AG09319 (cell line): Measurements from ENCODE around the gene EGR4.

ENCODE experiments used
- DNase-seq: peaks from one replicate; pipeline ENCODE4 v3.0.0-alpha.2; 2010; ENCODE audit warnings: low read depth; ENCODE audit errors: extremely low read depth
- TF ChIP-seq, protein P1 (sequence below): IDR thresholded peaks from 2 replicates; pipeline ENCODE4 v1.5.1; 2011; ENCODE audit warnings: low read depth, mild to moderate bottlenecking, inconsistent platforms, low read length, moderate library complexity

The EGR4 gene

DNA sequence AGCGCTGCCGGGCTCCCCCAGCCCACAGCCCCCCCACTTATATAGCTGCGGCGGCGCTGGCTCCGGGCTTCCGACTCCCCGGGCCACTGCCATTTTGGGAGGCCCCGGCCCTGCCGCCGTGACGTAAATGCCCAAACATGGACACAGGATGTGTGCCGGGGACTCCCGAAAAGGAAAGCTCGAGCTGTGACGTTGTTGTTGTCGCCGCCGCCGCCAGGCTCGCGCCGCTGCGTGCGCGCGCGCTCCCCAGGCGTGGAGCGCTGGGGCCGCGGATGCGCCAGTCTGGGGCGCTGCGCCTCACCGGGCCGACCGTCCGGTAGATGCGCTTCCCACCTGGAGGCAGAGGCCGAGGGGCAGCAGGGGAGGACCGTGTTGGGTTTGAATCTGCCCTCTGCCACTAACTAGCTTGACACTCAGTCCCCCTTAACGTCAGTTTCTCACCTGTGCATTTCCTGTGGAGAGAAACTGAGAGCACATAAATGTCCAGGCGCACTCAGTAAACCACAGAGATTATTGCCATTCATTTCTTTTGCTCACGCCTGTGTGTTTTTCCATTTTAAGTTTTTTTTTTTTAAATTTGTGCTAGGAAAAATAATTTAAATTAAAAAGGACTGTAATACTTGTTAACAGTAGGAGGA is at the start of gene EGR4:
TSS of gene EGR4 (minus strand) at position 15 of the 638 bp plus-strand sequence. CDS start 231 bp downstream, outside the sequence.
- DNase-seq, result no peak
- TF ChIP-seq, protein P1, sequence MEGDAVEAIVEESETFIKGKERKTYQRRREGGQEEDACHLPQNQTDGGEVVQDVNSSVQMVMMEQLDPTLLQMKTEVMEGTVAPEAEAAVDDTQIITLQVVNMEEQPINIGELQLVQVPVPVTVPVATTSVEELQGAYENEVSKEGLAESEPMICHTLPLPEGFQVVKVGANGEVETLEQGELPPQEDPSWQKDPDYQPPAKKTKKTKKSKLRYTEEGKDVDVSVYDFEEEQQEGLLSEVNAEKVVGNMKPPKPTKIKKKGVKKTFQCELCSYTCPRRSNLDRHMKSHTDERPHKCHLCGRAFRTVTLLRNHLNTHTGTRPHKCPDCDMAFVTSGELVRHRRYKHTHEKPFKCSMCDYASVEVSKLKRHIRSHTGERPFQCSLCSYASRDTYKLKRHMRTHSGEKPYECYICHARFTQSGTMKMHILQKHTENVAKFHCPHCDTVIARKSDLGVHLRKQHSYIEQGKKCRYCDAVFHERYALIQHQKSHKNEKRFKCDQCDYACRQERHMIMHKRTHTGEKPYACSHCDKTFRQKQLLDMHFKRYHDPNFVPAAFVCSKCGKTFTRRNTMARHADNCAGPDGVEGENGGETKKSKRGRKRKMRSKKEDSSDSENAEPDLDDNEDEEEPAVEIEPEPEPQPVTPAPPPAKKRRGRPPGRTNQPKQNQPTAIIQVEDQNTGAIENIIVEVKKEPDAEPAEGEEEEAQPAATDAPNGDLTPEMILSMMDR, result no peak

DNA sequence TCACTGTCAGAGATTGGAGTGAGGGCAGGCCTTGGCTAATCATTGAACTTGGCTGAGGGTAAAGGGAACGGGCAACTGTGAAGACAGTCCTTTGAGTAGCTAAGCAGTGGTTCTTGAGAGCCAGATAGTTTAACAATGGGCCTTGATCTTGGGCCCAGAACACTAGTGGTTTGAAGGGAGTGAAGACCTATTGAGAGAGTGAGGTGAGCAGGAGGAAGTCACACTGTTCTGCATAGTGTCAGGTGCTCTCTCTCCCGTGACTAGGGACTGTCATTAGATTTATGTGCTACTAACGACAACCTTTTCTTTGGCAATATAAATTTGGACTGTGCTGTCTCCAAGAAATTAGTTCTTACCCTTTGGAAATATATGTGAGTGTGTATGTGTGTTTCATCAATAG is 47.7 kb upstream of the EGR4 start:
- TF ChIP-seq, protein P1, result no peak

DNA sequence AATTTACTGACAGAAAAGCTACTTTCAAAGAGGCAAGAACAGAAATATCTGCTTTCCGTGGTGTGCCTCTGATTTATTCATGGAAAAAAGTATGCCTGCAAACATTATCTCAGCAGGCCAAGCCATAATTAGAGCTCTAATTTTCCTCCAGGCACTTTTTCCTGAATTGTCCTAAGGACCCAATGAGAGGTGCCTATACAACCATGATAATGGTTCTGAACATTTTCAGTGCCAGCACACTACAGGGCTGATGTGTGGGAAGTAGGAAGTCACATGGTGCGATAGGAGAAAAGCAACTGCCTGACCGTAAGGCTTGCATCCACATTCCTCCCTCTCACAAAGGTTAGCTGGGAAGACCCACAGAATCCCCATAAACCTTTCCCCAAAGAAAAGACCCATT is 45.9 kb upstream of the EGR4 start:
- TF ChIP-seq, protein P1, result no peak
- DNase-seq, result no peak

More for the DNA sequence above, 47.7 kb upstream of the EGR4 start:
- no peak for DNase-seq

DNA sequence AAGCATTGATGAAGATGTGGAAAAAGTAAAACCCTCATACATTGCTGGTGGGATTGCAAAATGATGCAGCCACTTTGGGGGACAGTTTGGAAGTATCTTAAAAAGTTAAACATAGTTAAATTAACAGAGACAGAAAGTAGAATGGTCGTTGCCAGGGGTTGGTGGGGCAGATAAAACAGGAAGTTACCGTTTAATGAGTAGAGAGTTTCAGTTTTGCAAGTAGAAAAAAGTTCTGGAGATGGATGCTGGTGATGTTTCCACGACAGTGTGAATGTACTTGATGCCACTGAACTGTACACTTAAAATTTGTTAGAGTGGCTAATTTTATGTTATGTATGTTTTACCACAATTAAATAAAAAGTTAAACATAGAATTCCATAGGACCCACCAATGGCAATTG is 44.5 kb upstream of the EGR4 start:
- DNase-seq, result no peak
- TF ChIP-seq, protein P1, result no peak

DNA sequence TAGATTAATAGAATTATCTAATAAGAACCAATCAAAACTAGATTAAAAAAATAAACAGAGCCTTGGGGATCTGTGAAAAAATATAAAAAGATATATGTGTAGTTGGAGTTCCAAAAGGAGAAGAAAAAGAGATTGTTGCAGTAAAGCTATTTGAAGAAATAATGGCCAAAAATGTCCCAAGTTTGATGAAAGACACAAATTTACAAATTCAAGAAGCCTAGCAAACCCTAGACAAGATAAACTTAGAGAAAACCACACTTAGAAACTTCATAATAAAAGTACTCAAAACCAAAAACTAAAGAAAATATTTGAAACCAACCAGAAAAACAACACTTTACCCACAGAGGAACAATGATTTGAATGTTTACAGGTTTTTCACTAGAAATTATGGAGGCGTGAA is 41.3 kb upstream of the EGR4 start:
- no peak for DNase-seq

DNA sequence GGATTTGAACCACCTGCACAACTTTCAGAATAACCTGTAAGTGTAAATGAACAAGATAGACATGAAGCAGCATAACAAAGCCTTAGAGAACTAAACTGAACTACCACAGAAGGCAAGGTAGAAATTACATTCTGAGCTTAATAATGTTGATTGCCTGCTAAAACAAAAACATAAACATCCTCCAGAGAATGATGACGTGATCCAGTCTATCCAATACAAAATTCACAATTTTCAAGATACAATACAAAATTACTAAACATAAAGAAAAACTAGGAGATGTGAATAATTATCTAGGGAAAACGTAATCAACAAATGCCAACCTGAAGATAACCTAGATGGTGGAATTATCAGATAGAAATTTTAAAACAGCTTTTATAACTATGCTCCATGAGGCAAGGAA is 40.7 kb upstream of the EGR4 start:
- TF ChIP-seq, protein P1, result no peak

More for the DNA sequence above, 41.3 kb upstream of the EGR4 start:
- TF ChIP-seq, protein P1, result no peak

DNA sequence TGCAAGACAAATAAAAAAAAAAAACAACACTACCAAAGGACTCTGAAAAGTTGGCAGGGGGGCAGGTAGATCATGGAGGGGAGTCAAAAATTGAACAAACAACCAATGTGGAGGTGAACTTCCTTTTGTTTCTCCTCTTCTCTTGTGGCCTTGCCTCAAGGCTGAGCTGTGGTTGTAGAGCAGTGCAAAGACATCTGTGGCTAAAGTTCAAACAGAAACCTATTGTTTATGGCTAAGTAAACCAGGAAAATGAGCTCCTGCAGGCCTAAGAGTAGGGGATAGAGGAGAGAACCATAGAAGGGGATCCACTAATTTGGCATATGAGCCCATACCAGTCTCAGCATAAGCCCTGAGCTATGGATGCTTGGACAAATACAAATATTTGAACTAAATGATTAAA is 40.2 kb upstream of the EGR4 start:
- TF ChIP-seq, protein P1, result no peak
- DNase-seq, result no peak

More for the DNA sequence above, 40.7 kb upstream of the EGR4 start:
- DNase-seq, result no peak
